Measurements from ENCODE around the gene TEAD3. TPM values are rescaled to one million over a fixed set of nuclear protein-coding genes. Genes with fewer than 3 reads are reported as not detected.

TEAD3 gene
- total RNA-seq, 1 donor from 2014 or later = 17.0 TPM

GRCh38 chr6:35463292-35463691, 33.6 kb downstream of the TEAD3 start:
- H3K4me3 ChIP-seq = no peak overlapping the region
- no peak overlapping the region for H3K27ac ChIP-seq
- ATAC-seq (no peak), DNase-seq (no peak)
- no peaks in the 10 kb centered on the region for H3K27me3 ChIP-seq (ENCODE audit: low read depth)
- H3K4me1 ChIP-seq = peaks cover 4% of the 10 kb centered on the region
- H3K9me3 ChIP-seq = no peaks in the 10 kb centered on the region
- intact Hi-C loops (cut with DNase I) = no loop called here
- no peak for TF ChIP-seq CTCF (IDR thresholded peaks at IDR 0.05)
- H3K36me3 ChIP-seq = peaks cover 26% of the 10 kb centered on the region

GRCh38 chr6:35461270-35461669, 35.6 kb downstream of the TEAD3 start:
- TF ChIP-seq CTCF (IDR thresholded peaks at IDR 0.05) = no peak
- Histone ChIP-seq H3K4me3 (no peak overlapping the region), H3K27ac (no peak overlapping the region), H3K27me3 (ENCODE audit: low read depth) (no peaks in the 10 kb centered on the region), H3K9me3 (no peaks in the 10 kb centered on the region), H3K4me1 (no peaks in the 10 kb centered on the region), H3K36me3 (peaks cover 22% of the 10 kb centered on the region)
- ATAC-seq = no peak
- no peak for DNase-seq
- intact Hi-C loops (cut with DNase I) = no loop called here

GRCh38 chr6:35457907-35458306, 39.0 kb downstream of the TEAD3 start:
- Histone ChIP-seq H3K4me1 (peaks cover 21% of the 10 kb centered on the region), H3K27me3 (ENCODE audit: low read depth) (no peaks in the 10 kb centered on the region), H3K9me3 (no peaks in the 10 kb centered on the region), H3K4me3 (no peak overlapping the region), H3K36me3 (peaks cover 24% of the 10 kb centered on the region), H3K27ac (no peak overlapping the region)
- TF ChIP-seq CTCF (IDR thresholded peaks at IDR 0.05) = no peak
- intact Hi-C loops (cut with DNase I) = no loop called here
- DNase-seq = no peak
- ATAC-seq = no peak

- H3K27me3 ChIP-seq (ENCODE audit: low read depth) = no peaks in the 10 kb centered on the region
- ATAC-seq = no peak
- H3K27ac ChIP-seq = no peak overlapping the region
- DNase-seq = no peak
- H3K4me3 ChIP-seq = no peak overlapping the region
- intact Hi-C loops (cut with DNase I) = no loop called here
- H3K36me3 ChIP-seq = peaks cover 14% of the 10 kb centered on the region
- TF ChIP-seq CTCF (IDR thresholded peaks at IDR 0.05) = no peak
- H3K9me3 ChIP-seq = no peaks in the 10 kb centered on the region
- H3K4me1 ChIP-seq = peaks cover 31% of the 10 kb centered on the region
Observed at GRCh38 chr6:35454391-35455110, 42.3 kb downstream of the TEAD3 start.

- no peaks in the 10 kb centered on the region for H3K27me3 ChIP-seq (ENCODE audit: low read depth)
- peak overlapping the region; percentile 81 for H3K4me3 ChIP-seq
- H3K36me3 ChIP-seq = peaks cover 7% of the 10 kb centered on the region
- ATAC-seq (no peak), DNase-seq (no peak)
- peaks cover 36% of the 10 kb centered on the region for H3K4me1 ChIP-seq
- no peak for TF ChIP-seq CTCF (IDR thresholded peaks at IDR 0.05)
- intact Hi-C loops (cut with DNase I) = no loop called here
- no peak overlapping the region for H3K27ac ChIP-seq
- no peaks in the 10 kb centered on the region for H3K9me3 ChIP-seq
Observed at GRCh38 chr6:35453236-35453635, 43.6 kb downstream of the TEAD3 start.
